Measurements from ENCODE around the gene PFKFB3.

PFKFB3 gene

GRCh38 chr10:6221192-6221940 lies 18.6 kb downstream of the PFKFB3 start:
- no peak overlapping the region for H3K4me3 ChIP-seq (ENCODE audit: low read depth, low read length)
- no peak for TF ChIP-seq CTCF (IDR thresholded peaks at IDR 0.05; ENCODE audit: borderline replicate concordance, insufficient read depth, low read depth, low read length)

- no peak for TF ChIP-seq CTCF (IDR thresholded peaks at IDR 0.05; ENCODE audit: borderline replicate concordance, insufficient read depth, low read depth, low read length)
Measured at GRCh38 chr10:6221971-6222751, 19.4 kb downstream of the PFKFB3 start.

GRCh38 chr10:6222755-6223154 lies 20.0 kb downstream of the PFKFB3 start:
- TF ChIP-seq CTCF (IDR thresholded peaks at IDR 0.05; ENCODE audit: borderline replicate concordance, insufficient read depth, low read depth, low read length): no peak
- H3K4me3 ChIP-seq (ENCODE audit: low read depth, low read length): no peak overlapping the region

More at GRCh38 chr10:6221971-6222751, 19.4 kb downstream of the PFKFB3 start:
- H3K4me3 ChIP-seq (ENCODE audit: low read depth, low read length): no peak overlapping the region

- H3K4me3 ChIP-seq (ENCODE audit: low read depth, low read length): no peak overlapping the region
- TF ChIP-seq CTCF (IDR thresholded peaks at IDR 0.05; ENCODE audit: borderline replicate concordance, insufficient read depth, low read depth, low read length): no peak
Measured at GRCh38 chr10:6223981-6224380, 21.2 kb downstream of the PFKFB3 start.

- no peak for TF ChIP-seq CTCF (IDR thresholded peaks at IDR 0.05; ENCODE audit: borderline replicate concordance, insufficient read depth, low read depth, low read length)
- H3K4me3 ChIP-seq (ENCODE audit: low read depth, low read length): no peak overlapping the region
Measured at GRCh38 chr10:6224781-6225180, 22.0 kb downstream of the PFKFB3 start.

GRCh38 chr10:6225263-6225814 lies 22.6 kb downstream of the PFKFB3 start:
- TF ChIP-seq CTCF (IDR thresholded peaks at IDR 0.05; ENCODE audit: borderline replicate concordance, insufficient read depth, low read depth, low read length): no peak
- no peak overlapping the region for H3K4me3 ChIP-seq (ENCODE audit: low read depth, low read length)
